ENCODE data around the gene FOXK2.

- TF ChIP-seq RAD21 (conservative IDR thresholded peaks at IDR 0.05 in 1 of 2, IDR thresholded peaks at IDR 0.05 in 1 of 2) (no peak), REST (IDR thresholded peaks at IDR 0.05) (no peak), CTCF (IDR thresholded peaks at IDR 0.05) (no peak), ELK1 (IDR thresholded peaks at IDR 0.05; ENCODE audit: low read depth, low read length) (no peak), FOSL2 (IDR thresholded peaks at IDR 0.05) (no peak), FOSL2 (CRISPR knock-in tag; IDR thresholded peaks at IDR 0.05) (no peak), POLR2A (IDR thresholded peaks at IDR 0.05; ENCODE audit: low read length) (no peak), CEBPB (IDR thresholded peaks at IDR 0.05) (no peak), ESRRA (IDR thresholded peaks at IDR 0.05; ENCODE audit: borderline replicate concordance, low read length) (no peak), RCOR1 (IDR thresholded peaks at IDR 0.05; ENCODE audit: low read depth, low read length) (no peak), SMC3 (IDR thresholded peaks at IDR 0.05) (no peak), NR3C1 (IDR thresholded peaks at IDR 0.05) (no peak), MAZ (IDR thresholded peaks at IDR 0.05; ENCODE audit: borderline replicate concordance, low read depth, low read length) (no peak), EP300 (IDR thresholded peaks at IDR 0.05) (no peak)
These were observed 112.9 kb downstream of the FOXK2 start for GRCh38 chr17:82632451-82632850.
